GM23248 (cell line): ENCODE results near the gene DYRK1A. TPM values are rescaled to one million over a fixed set of nuclear protein-coding genes. Genes with fewer than 3 reads are reported as not detected.

Experiments
- DNase-seq: peaks from one replicate; pipeline ENCODE4 v3.0.0-alpha.2; 2015
- H2AFZ ChIP-seq: fragments of 200-600 bp; sonication (generic); 2 replicates; pipeline ENCODE4 v1.6.1; 2016; ENCODE audit warnings: antibody characterized with exemption
- H3F3A ChIP-seq: fragments of 200-600 bp; sonication (generic); 2 replicates; pipeline ENCODE4 v1.6.1; 2016; ENCODE audit warnings: mild to moderate bottlenecking, antibody characterized with exemption, mixed run types; ENCODE audit not compliant: insufficient read depth
- H3K27ac ChIP-seq: fragments of 200-600 bp; sonication (generic); 2 replicates; pipeline ENCODE4 v1.5.1; 2016; ENCODE audit warnings: mild to moderate bottlenecking
- H3K27me3 ChIP-seq: fragments of 200-600 bp; sonication (generic); replicated peaks from 2 replicates; pipeline ENCODE4 v1.6.1; 2016; ENCODE audit warnings: mild to moderate bottlenecking; ENCODE audit not compliant: insufficient read depth
- H3K36me3 ChIP-seq: fragments of 200-600 bp; sonication (generic); 2 replicates; pipeline ENCODE4 v1.6.1; 2016; ENCODE audit warnings: low read depth, mild to moderate bottlenecking
- H3K4me1 ChIP-seq: fragments of 200-600 bp; sonication (generic); 2 replicates; pipeline ENCODE4 v1.6.1; 2016; ENCODE audit warnings: mild to moderate bottlenecking; ENCODE audit not compliant: insufficient read depth
- H3K4me2 ChIP-seq: fragments of 200-600 bp; sonication (generic); one replicate; pipeline ENCODE4 v1.6.1; 2016; ENCODE audit warnings: mild to moderate bottlenecking; ENCODE audit not compliant: unreplicated experiment
- H3K4me3 ChIP-seq: fragments of 200-600 bp; sonication (generic); 2 replicates; pipeline ENCODE4 v1.5.1; 2016; ENCODE audit warnings: mild to moderate bottlenecking
- H3K79me2 ChIP-seq: fragments of 200-600 bp; sonication (generic); 2 replicates; pipeline ENCODE4 v1.6.1; 2016; ENCODE audit warnings: mild to moderate bottlenecking; ENCODE audit not compliant: insufficient read depth
- H3K9ac ChIP-seq: fragments of 200-600 bp; sonication (generic); 2 replicates; pipeline ENCODE4 v1.6.1; 2016; ENCODE audit warnings: mild to moderate bottlenecking
- H3K9me2 ChIP-seq: fragments of 200-600 bp; sonication (generic); 2 replicates; pipeline ENCODE4 v1.6.1; 2016; ENCODE audit warnings: mixed run types, mild to moderate bottlenecking, moderate library complexity; ENCODE audit not compliant: insufficient read depth
- H3K9me3 ChIP-seq: fragments of 200-600 bp; sonication (generic); one replicate; pipeline ENCODE4 v1.6.1; 2017; ENCODE audit warnings: low read depth
- H4K20me1 ChIP-seq: fragments of 200-600 bp; sonication (generic); 2 replicates; pipeline ENCODE4 v1.6.0; 2016; ENCODE audit not compliant: insufficient read depth
- EZH2 ChIP-seq: fragments of 200-600 bp; sonication (generic); IDR thresholded peaks from 2 replicates; pipeline ENCODE4 v1.6.1; 2018; ENCODE audit warnings: antibody characterized with exemption, mild to moderate bottlenecking; ENCODE audit not compliant: insufficient read depth, poor library complexity, severe bottlenecking
- EZH2phosphoT487 ChIP-seq: fragments of 200-600 bp; sonication (generic); IDR thresholded peaks from 2 replicates; pipeline ENCODE4 v1.6.1; 2018; ENCODE audit warnings: antibody characterized with exemption, moderate library complexity, mild to moderate bottlenecking, low read depth; ENCODE audit not compliant: insufficient read depth
- WGBS, 2 experiments: methylation state at CpG; one replicate each; pipeline ENCODE4 v1.1.6; 2015 to 2017; ENCODE audit warnings: low lambda C conversion rate in 2 of 2, low coverage in 1 of 2; ENCODE audit errors: missing lambda C conversion rate in 2 of 2; 5-methylcytosine and 5-hydroxymethylcytosine counted together
- in situ Hi-C: fragments of 300-500 bp; cut with MboI; formaldehyde crosslinking; loops from 2 replicates; pipeline ENCODE4 v1.15.0; 2020
- polyA plus RNA-seq: library from polyadenylated mRNA; unstranded; fragments of >200 nt; fragmentation: Nextera tagmentation; extraction: Ambion mirVana; gene quantifications from 2 replicates; pipeline ENCODE4 v1.2.1, GENCODE V29; 2016
- total RNA-seq: library from RNA; depleted of rRNA; stranded (reverse); fragments of >200 nt; shearing (Covaris generic); gene quantifications from 2 replicates; pipeline ENCODE4 v1.2.3, GENCODE V29; 2014

DYRK1A gene
- total and polyA plus RNA-seq, 2 experiments from 2014 or later, result 2.5 to 41.3 TPM

DNA sequence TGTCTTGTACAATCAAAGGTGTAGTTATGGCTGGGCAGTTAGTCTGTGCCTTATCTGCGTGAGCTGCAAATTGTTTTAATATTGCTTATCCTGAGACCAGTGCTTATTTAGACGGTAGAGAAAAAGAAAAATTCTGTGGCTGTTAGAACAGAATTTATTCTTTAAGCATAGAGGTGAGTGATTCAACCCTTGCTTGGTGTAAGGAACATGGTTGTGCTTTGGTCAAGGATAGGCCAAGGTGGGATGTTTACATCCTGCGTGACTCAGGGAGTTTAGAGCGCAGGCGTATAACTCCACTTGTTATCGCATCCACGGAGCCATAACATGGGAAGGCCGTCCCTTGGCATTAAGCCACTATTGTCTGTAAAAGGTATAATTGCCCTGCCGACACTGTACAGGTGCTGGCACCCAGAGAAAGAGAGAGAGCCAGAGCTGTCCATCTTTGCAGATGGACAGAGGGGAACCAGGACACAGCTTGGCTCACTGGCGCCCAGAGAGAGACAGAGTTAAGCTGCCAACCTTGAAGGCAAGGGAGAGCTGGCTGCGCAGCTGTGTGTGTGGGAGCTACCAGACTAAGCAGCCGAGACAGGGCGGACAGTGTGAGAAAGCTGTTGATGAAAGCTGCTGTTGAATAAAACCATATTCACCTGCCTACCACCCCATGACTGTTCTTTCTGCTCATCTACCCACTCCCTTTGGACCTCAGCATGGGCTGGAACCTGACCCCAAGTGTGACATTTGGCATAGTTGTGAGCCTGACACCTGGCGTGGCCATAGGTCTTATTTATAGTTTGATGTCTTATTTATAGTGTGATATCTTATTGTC, 200.4 kb downstream of the DYRK1A start:
- Histone ChIP-seq H4K20me1 (no peaks in the 10 kb centered on the region), H3K79me2 (no peaks in the 10 kb centered on the region), H3F3A (peaks cover 11% of the 10 kb centered on the region; the same call in 1 of the 2 replicates), H3K36me3 (no peaks in the 10 kb centered on the region), H2AFZ (no peak overlapping the region; the same call in 1 of the 2 replicates), H3K27me3 (no peaks in the 10 kb centered on the region), H3K4me2 (no peak overlapping the region), H3K4me3 (no peak overlapping the region), H3K9me2 (no peaks in the 10 kb centered on the region), H3K4me1 (peaks cover 6% of the 10 kb centered on the region), H3K9ac (no peak overlapping the region), H3K9me3 (no peaks in the 10 kb centered on the region), H3K27ac (no peak overlapping the region)
- WGBS, 2 experiments, result 86 to 88% methylated on average over 14 of the region's 14 CpGs
- DNase-seq, result no peak
- in situ Hi-C loops, result no loop called here
- TF ChIP-seq EZH2, result no peak
- TF ChIP-seq EZH2phosphoT487, result no peak

DNA sequence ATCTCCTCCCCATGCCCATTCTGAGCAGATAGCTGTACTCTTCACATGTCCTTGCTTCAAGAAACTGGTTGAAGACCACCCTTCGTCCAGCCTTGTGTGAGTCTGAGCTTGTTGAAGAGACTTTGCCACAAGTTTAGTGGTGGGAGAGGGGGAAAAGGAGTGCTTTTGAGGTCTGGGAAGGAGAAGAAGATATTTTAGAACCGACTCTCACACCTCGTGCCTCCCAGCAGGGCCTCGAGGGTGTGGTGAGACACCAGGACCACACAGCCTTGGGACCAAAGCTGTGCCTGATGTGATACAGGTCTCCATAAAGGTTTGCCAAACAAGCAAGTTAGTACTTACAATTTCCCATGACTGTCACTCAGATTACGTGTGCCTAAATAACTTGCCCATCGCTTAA, 201.8 kb downstream of the DYRK1A start:
- H3F3A ChIP-seq, result peaks cover 11% of the 10 kb centered on the region; the same call in 1 of the 2 replicates
- in situ Hi-C loops, result no loop called here
- H3K9ac ChIP-seq, result no peak overlapping the region
- H3K4me1 ChIP-seq, result peaks cover 6% of the 10 kb centered on the region
- no peaks in the 10 kb centered on the region for H3K9me2 ChIP-seq
- WGBS, 2 experiments, result 74 to 77% methylated on average over 6 of the region's 6 CpGs
- no peaks in the 10 kb centered on the region for H3K9me3 ChIP-seq
- TF ChIP-seq EZH2phosphoT487 (no peak), EZH2 (no peak)
- no peaks in the 10 kb centered on the region for H3K36me3 ChIP-seq
- H3K27ac ChIP-seq, result no peak overlapping the region
- no peak overlapping the region for H3K4me3 ChIP-seq
- no peak overlapping the region; the same call in 1 of the 2 replicates for H2AFZ ChIP-seq
- no peak overlapping the region for H3K4me2 ChIP-seq
- no peak for DNase-seq
- H3K27me3 ChIP-seq, result no peaks in the 10 kb centered on the region
- no peaks in the 10 kb centered on the region for H3K79me2 ChIP-seq
- no peaks in the 10 kb centered on the region for H4K20me1 ChIP-seq

DNA sequence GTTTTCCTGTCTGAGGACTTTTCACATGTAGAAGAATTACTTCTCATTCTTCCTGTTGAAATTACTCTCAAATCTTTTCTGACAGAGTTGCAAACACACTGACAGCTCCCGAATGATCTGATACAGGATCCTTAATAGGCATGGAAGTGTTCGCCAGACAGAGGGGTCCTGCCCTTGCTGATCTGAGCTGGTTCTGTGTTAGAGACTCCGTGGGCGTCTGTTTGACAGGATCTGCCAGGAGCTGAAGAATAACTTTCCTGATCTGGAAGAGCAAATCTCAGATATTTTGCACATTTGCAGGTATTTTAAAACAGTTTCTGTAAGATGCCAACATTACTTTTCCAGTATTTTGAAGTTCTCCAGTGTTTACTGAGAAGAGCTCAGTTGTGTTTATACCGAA, 202.3 kb downstream of the DYRK1A start:
- in situ Hi-C loops, result no loop called here
- H3K4me3 ChIP-seq, result no peak overlapping the region
- H3K9ac ChIP-seq, result no peak overlapping the region
- WGBS, 2 experiments, result 82 to 84% methylated on average over 5 of the region's 5 CpGs
- no peaks in the 10 kb centered on the region for H3K36me3 ChIP-seq
- H3K27me3 ChIP-seq, result no peaks in the 10 kb centered on the region
- H3K9me3 ChIP-seq, result no peaks in the 10 kb centered on the region
- H3F3A ChIP-seq, result peaks cover 11% of the 10 kb centered on the region; the same call in 1 of the 2 replicates
- no peaks in the 10 kb centered on the region for H3K9me2 ChIP-seq
- H3K27ac ChIP-seq, result no peak overlapping the region
- DNase-seq, result no peak
- TF ChIP-seq EZH2phosphoT487 (no peak), EZH2 (no peak)
- peaks cover 6% of the 10 kb centered on the region for H3K4me1 ChIP-seq
- no peaks in the 10 kb centered on the region for H3K79me2 ChIP-seq
- H3K4me2 ChIP-seq, result no peak overlapping the region
- H2AFZ ChIP-seq, result no peak overlapping the region; the same call in 1 of the 2 replicates
- no peaks in the 10 kb centered on the region for H4K20me1 ChIP-seq

DNA sequence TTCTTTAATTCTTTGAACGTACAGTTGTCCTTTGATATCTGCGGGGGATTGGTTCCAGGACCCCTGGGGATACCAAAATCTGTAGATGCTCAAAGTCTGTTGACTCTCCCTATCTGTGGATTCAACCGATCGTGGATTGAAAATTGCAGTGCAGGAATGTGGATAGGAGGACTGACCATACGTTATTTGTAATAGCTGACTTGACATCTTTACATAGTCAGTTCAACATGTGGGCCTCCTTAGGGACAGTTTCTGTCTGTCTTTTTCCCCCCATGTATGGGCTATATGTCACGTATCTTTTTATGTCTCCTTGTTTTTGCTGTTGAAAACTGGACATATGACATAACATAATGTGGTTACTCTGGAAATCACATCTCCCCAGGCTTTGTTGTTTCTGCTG, 204.9 kb downstream of the DYRK1A start:
- Histone ChIP-seq H3K4me3 (no peak overlapping the region), H4K20me1 (no peaks in the 10 kb centered on the region), H2AFZ (no peak overlapping the region), H3K27ac (no peak overlapping the region), H3F3A (no peaks in the 10 kb centered on the region), H3K9me2 (no peaks in the 10 kb centered on the region), H3K79me2 (no peaks in the 10 kb centered on the region), H3K9me3 (no peaks in the 10 kb centered on the region), H3K4me2 (no peak overlapping the region), H3K9ac (no peak overlapping the region), H3K27me3 (no peaks in the 10 kb centered on the region), H3K36me3 (no peaks in the 10 kb centered on the region), H3K4me1 (no peaks in the 10 kb centered on the region)
- in situ Hi-C loops, result no loop called here
- DNase-seq, result no peak
- no peak for TF ChIP-seq EZH2
- TF ChIP-seq EZH2phosphoT487, result no peak
- WGBS, 2 experiments, result 73 to 79% methylated on average over 6 of the region's 6 CpGs
